OCI-LY7 (cell line): Measurements from ENCODE around the gene FEN1. TPM values are rescaled to one million over a fixed set of nuclear protein-coding genes. Genes with fewer than 3 reads are reported as not detected.

ENCODE experiments used
- BruUV-seq: library from RNA; stranded (reverse); fragments of 400-500 nt; replicated peaks from 2 replicates; lab custom pipeline; 2021; lab: Mats Ljungman, UMichigan
- CTCF ChIA-PET: fragments of 300-600 bp; sonication (Branson Sonifier 250); formaldehyde crosslinking; loops from one replicate; lab custom pipeline; 2022; ENCODE audit warnings: antibody characterized with exemption; ENCODE audit not compliant: unreplicated experiment; lab: Charles Lee
- POLR2A ChIA-PET: fragments of 300-600 bp; sonication (Branson Sonifier 250); formaldehyde crosslinking; loops from one replicate; lab custom pipeline; 2022; ENCODE audit warnings: antibody characterized with exemption; lab: Charles Lee
- DNase-seq: peaks from one replicate; pipeline ENCODE4 v3.0.0-alpha.2; 2015; ENCODE audit warnings: low spot score
- H2AFZ ChIP-seq: fragments of 200-600 bp; sonication (generic), shearing (Covaris generic); 2 replicates; pipeline ENCODE4 v1.6.1; 2014; ENCODE audit warnings: mild to moderate bottlenecking, antibody characterized with exemption, low read length, moderate library complexity
- H3K27ac ChIP-seq: fragments of 200-600 bp; sonication (generic); 2 replicates; pipeline ENCODE4 v1.5.1; 2014; ENCODE audit warnings: mixed run types, low read depth, mild to moderate bottlenecking, moderate library complexity, low read length, inconsistent platforms; ENCODE audit not compliant: poor library complexity, severe bottlenecking
- H3K36me3 ChIP-seq: fragments of 200-600 bp; sonication (generic); 2 replicates; pipeline ENCODE4 v1.6.1; 2014; ENCODE audit warnings: mild to moderate bottlenecking, antibody characterized with exemption, low read length, moderate library complexity, mixed read lengths; ENCODE audit not compliant: insufficient read depth
- H3K4me1 ChIP-seq: fragments of 200-600 bp; sonication (generic); 2 replicates; pipeline ENCODE4 v1.5.1; 2014; ENCODE audit warnings: mild to moderate bottlenecking, low read length; ENCODE audit not compliant: insufficient read depth, poor library complexity, severe bottlenecking
- H3K4me2 ChIP-seq: fragments of 200-600 bp; sonication (generic); 2 replicates; pipeline ENCODE4 v1.6.1; 2014; ENCODE audit warnings: mild to moderate bottlenecking, low read length
- H3K4me3 ChIP-seq: fragments of 200-600 bp; sonication (generic); 2 replicates; pipeline ENCODE4 v1.5.1; 2014; ENCODE audit warnings: mild to moderate bottlenecking, low read depth, low read length; ENCODE audit not compliant: poor library complexity, severe bottlenecking
- H3K79me2 ChIP-seq: fragments of 200-600 bp; sonication (generic); 2 replicates; pipeline ENCODE4 v1.6.1; 2016; ENCODE audit warnings: low read depth, mild to moderate bottlenecking, low read length, moderate library complexity, mixed read lengths; ENCODE audit not compliant: insufficient read depth
- H3K9me2 ChIP-seq: fragments of 200-600 bp; sonication (generic); 2 replicates; pipeline ENCODE4 v1.6.1; 2016; ENCODE audit warnings: mild to moderate bottlenecking, low read length, mixed read lengths; ENCODE audit not compliant: insufficient read depth
- H3K9me3 ChIP-seq: fragments of 200-600 bp; sonication (generic); 2 replicates; pipeline ENCODE4 v1.6.1; 2014; ENCODE audit warnings: mild to moderate bottlenecking, mixed run types, low read length, mixed read lengths
- H4K20me1 ChIP-seq: fragments of 200-600 bp; sonication (generic); 2 replicates; pipeline ENCODE4 v1.6.1; 2014; ENCODE audit warnings: mild to moderate bottlenecking, antibody characterized with exemption, low read length, moderate library complexity, mixed read lengths; ENCODE audit not compliant: insufficient read depth
- CTCF ChIP-seq: fragments of 200-600 bp; sonication (generic); conservative IDR thresholded peaks from 2 replicates; pipeline ENCODE4 v1.5.1; 2014; ENCODE audit warnings: mild to moderate bottlenecking, antibody characterized with exemption, low read length, moderate library complexity, mixed read lengths
- EZH2phosphoT487 ChIP-seq: fragments of 200-600 bp; sonication (generic); IDR thresholded peaks from 2 replicates; pipeline ENCODE4 v1.6.1; 2018; ENCODE audit warnings: low read depth, borderline replicate concordance, mild to moderate bottlenecking, mixed run types, antibody characterized with exemption, low read length, moderate library complexity, mixed read lengths
- intact Hi-C: fragments of 100-400 bp; cut with micrococcal nuclease; formaldehyde crosslinking; loops from one replicate; pipeline ENCODE4 v1.10.0; 2022; ENCODE audit not compliant: unreplicated experiment
- total RNA-seq, 2 experiments: library from RNA; depleted of rRNA in 1 of 2; stranded (reverse); fragments of >200 nt in 1 of 2; shearing (Covaris generic) in 1 of 2; gene quantifications; 2 replicates each; pipeline ENCODE4 v1.2.3, GENCODE V29; 2014 to 2022

The FEN1 gene
- total RNA-seq, 2 experiments from 2014 or later, result 123 to 153 TPM

GRCh38 chr11:61744181-61744580 is 48.5 kb upstream of the FEN1 start:
- no peak overlapping the region for H2AFZ ChIP-seq
- DNase-seq, result no peak
- no peaks in the 10 kb centered on the region for H3K36me3 ChIP-seq
- no peaks in the 10 kb centered on the region for H3K79me2 ChIP-seq
- no peaks in the 10 kb centered on the region for H3K4me1 ChIP-seq
- H4K20me1 ChIP-seq, result no peaks in the 10 kb centered on the region
- intact Hi-C loops, result no loop called here
- no peak for TF ChIP-seq CTCF
- no peak for TF ChIP-seq EZH2phosphoT487
- H3K4me2 ChIP-seq, result no peak overlapping the region
- H3K4me3 ChIP-seq, result no peak overlapping the region
- no peaks in the 10 kb centered on the region for H3K9me2 ChIP-seq
- CTCF ChIA-PET, result no interaction called here
- no TSS peak for BruUV-seq
- H3K9me3 ChIP-seq, result no peaks in the 10 kb centered on the region
- no peak overlapping the region for H3K27ac ChIP-seq
- POLR2A ChIA-PET, result no interaction called here

DNA sequence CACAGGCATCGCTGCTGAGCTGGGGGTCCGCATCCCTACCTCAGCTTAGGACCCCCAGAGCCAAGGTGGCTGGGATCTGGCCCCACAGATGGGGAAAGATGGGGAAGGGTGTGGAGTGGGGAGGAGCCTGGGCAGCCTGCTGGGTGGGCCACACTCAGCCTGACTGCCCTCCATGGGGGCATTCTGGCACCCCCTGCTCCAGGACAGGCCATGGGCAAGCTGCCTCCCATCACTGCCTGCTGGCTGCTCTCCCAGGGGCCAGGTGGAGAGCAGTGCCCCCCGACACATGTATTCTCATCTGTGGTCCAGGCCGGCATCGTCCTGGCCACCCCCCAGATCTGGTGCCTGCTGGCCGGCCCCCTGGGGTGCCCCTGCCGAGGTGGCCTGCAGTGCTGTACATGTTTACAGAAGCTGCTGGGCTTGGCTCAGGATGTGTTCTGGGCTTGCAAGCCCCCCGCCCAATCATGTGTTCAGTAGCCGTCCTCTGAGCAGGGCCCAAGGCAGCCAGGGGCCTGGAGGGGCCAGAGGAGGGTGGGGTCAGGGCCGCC is 48.0 kb upstream of the FEN1 start:
- no peak for DNase-seq
- H3K36me3 ChIP-seq, result no peaks in the 10 kb centered on the region
- H3K9me2 ChIP-seq, result no peaks in the 10 kb centered on the region
- H3K4me3 ChIP-seq, result no peak overlapping the region
- ChIA-PET CTCF (no interaction called here), POLR2A (no interaction called here)
- intact Hi-C loops, result loop anchor here (5.0 kb wide), 1 partner anchor 363 kb away; no protein-coding TSS in a partner anchor
- no peaks in the 10 kb centered on the region for H3K9me3 ChIP-seq
- no peak for TF ChIP-seq EZH2phosphoT487
- no peak for TF ChIP-seq CTCF
- no peaks in the 10 kb centered on the region for H3K4me1 ChIP-seq
- no peak overlapping the region for H2AFZ ChIP-seq
- H4K20me1 ChIP-seq, result no peaks in the 10 kb centered on the region
- BruUV-seq, result no TSS peak
- no peak overlapping the region for H3K27ac ChIP-seq
- no peaks in the 10 kb centered on the region for H3K79me2 ChIP-seq
- no peak overlapping the region for H3K4me2 ChIP-seq

GRCh38 chr11:61745781-61746441 is 46.8 kb upstream of the FEN1 start:
- Histone ChIP-seq H3K36me3 (no peaks in the 10 kb centered on the region), H3K4me3 (no peak overlapping the region), H3K79me2 (no peaks in the 10 kb centered on the region), H3K9me2 (no peaks in the 10 kb centered on the region), H2AFZ (no peak overlapping the region), H3K4me1 (no peaks in the 10 kb centered on the region), H3K27ac (no peak overlapping the region), H4K20me1 (no peaks in the 10 kb centered on the region), H3K9me3 (no peaks in the 10 kb centered on the region), H3K4me2 (no peak overlapping the region)
- no peak for DNase-seq
- ChIA-PET CTCF (no interaction called here), POLR2A (no interaction called here)
- no peak for TF ChIP-seq EZH2phosphoT487
- no peak for TF ChIP-seq CTCF
- no TSS peak for BruUV-seq
- intact Hi-C loops, result loop anchor here (5.0 kb wide), 1 partner anchor 361 kb away; no protein-coding TSS in a partner anchor
